ENCODE data around the gene DEFB127. TPM values are rescaled to one million over a fixed set of nuclear protein-coding genes. Genes with fewer than 3 reads are reported as not detected.
"Not testable (repeated sequence)": the region's sequence is repeated elsewhere in the genome, so short reads cannot be mapped to it uniquely, and the experiment has no call there.

Gene DEFB127
- total RNA-seq (ENCODE audit: unreplicated experiment) = not detected
- long read RNA-seq = 0 reads

- TF ChIP-seq CTCF (IDR thresholded peaks at IDR 0.05; ENCODE audit: partially characterized antibody, unreplicated experiment) = no peak
- no peak for DNase-seq
- H3K4me3 Mint-ChIP-seq (ENCODE audit: unreplicated experiment) = no peak within 1 kb of the TSS
- no peaks in the 10 kb centered on the region for H3K9me3 Mint-ChIP-seq (ENCODE audit: unreplicated experiment)
- no peaks in the 10 kb centered on the region for H3K27me3 Mint-ChIP-seq (ENCODE audit: unreplicated experiment)
- H3K36me3 Mint-ChIP-seq (ENCODE audit: unreplicated experiment) = no peaks in the 10 kb centered on the region
- no peaks in the 10 kb centered on the region for H3K4me1 Mint-ChIP-seq (ENCODE audit: low read depth, unreplicated experiment)
- no peak within 1 kb of the TSS for H3K27ac Mint-ChIP-seq (ENCODE audit: unreplicated experiment)
Measured at GRCh38 chr20:157154-157553, at the start of gene DEFB127. Gene DEFB127, plus strand, starts transcription at chr20:157454. Its CDS starts 91 bp downstream, at chr20:157545.

GRCh38 chr20:112396-112795, 44.9 kb upstream of the DEFB127 start:
- no peak for TF ChIP-seq CTCF (IDR thresholded peaks at IDR 0.05; ENCODE audit: partially characterized antibody, unreplicated experiment)
- DNase-seq = no peak
- H3K9me3 Mint-ChIP-seq (ENCODE audit: unreplicated experiment) = peaks cover 2% of the 10 kb centered on the region
- H3K27ac Mint-ChIP-seq (ENCODE audit: unreplicated experiment) = no peak overlapping the region
- peaks cover 3% of the 10 kb centered on the region for H3K27me3 Mint-ChIP-seq (ENCODE audit: unreplicated experiment)
- H3K4me3 Mint-ChIP-seq (ENCODE audit: unreplicated experiment) = no peak overlapping the region
- H3K36me3 Mint-ChIP-seq (ENCODE audit: unreplicated experiment) = no peaks in the 10 kb centered on the region
- H3K4me1 Mint-ChIP-seq (ENCODE audit: low read depth, unreplicated experiment) = no peaks in the 10 kb centered on the region

GRCh38 chr20:117518-117917, 39.7 kb upstream of the DEFB127 start:
- Mint-ChIP-seq H3K27ac (ENCODE audit: unreplicated experiment) (no peak overlapping the region), H3K27me3 (ENCODE audit: unreplicated experiment) (peaks cover 6% of the 10 kb centered on the region), H3K9me3 (ENCODE audit: unreplicated experiment) (peaks cover 2% of the 10 kb centered on the region), H3K36me3 (ENCODE audit: unreplicated experiment) (no peaks in the 10 kb centered on the region), H3K4me3 (ENCODE audit: unreplicated experiment) (no peak overlapping the region), H3K4me1 (ENCODE audit: low read depth, unreplicated experiment) (no peaks in the 10 kb centered on the region)
- no peak for DNase-seq
- no peak for TF ChIP-seq CTCF (IDR thresholded peaks at IDR 0.05; ENCODE audit: partially characterized antibody, unreplicated experiment)

- not testable (repeated sequence) for H3K27ac Mint-ChIP-seq (ENCODE audit: unreplicated experiment); H3K36me3 Mint-ChIP-seq (ENCODE audit: unreplicated experiment); DNase-seq; H3K4me3 Mint-ChIP-seq (ENCODE audit: unreplicated experiment); H3K9me3 Mint-ChIP-seq (ENCODE audit: unreplicated experiment); H3K27me3 Mint-ChIP-seq (ENCODE audit: unreplicated experiment); H3K4me1 Mint-ChIP-seq (ENCODE audit: low read depth, unreplicated experiment)
Measured at GRCh38 chr20:129786-130323, 27.4 kb upstream of the DEFB127 start.

- H3K4me3 Mint-ChIP-seq (ENCODE audit: unreplicated experiment) = no peak overlapping the region
- peaks cover 8% of the 10 kb centered on the region for H3K36me3 Mint-ChIP-seq (ENCODE audit: unreplicated experiment)
- no peak overlapping the region for H3K27ac Mint-ChIP-seq (ENCODE audit: unreplicated experiment)
- H3K27me3 Mint-ChIP-seq (ENCODE audit: unreplicated experiment) = no peaks in the 10 kb centered on the region
- H3K4me1 Mint-ChIP-seq (ENCODE audit: low read depth, unreplicated experiment) = no peaks in the 10 kb centered on the region
- peak; percentile 25 for TF ChIP-seq CTCF (IDR thresholded peaks at IDR 0.05; ENCODE audit: partially characterized antibody, unreplicated experiment)
- no peak for DNase-seq
- peaks cover 2% of the 10 kb centered on the region for H3K9me3 Mint-ChIP-seq (ENCODE audit: unreplicated experiment)
Measured at GRCh38 chr20:137668-138490, 19.4 kb upstream of the DEFB127 start.
